C4-2B (cell line): ENCODE results near the gene ADCY1.

ENCODE experiments used
- H3K27ac ChIP-seq: fragments of 450-650 bp; 2 replicates; pipeline ENCODE4 v1.5.1; 2017
- CTCF ChIP-seq: fragments of 450-650 bp; conservative IDR thresholded peaks from 2 replicates; pipeline ENCODE4 v1.5.1; 2017; ENCODE audit warnings: mild to moderate bottlenecking
- ZFX ChIP-seq: fragments of 450-650 bp; IDR thresholded peaks from 2 replicates; pipeline ENCODE4 v1.6.1; 2017

Gene ADCY1

GRCh38 chr7:45649560-45650346 is 75.6 kb downstream of the ADCY1 start:
- no peak for TF ChIP-seq ZFX
- TF ChIP-seq CTCF, result no peak
- no peak overlapping the region for H3K27ac ChIP-seq

- H3K27ac ChIP-seq, result no peak overlapping the region
- TF ChIP-seq CTCF (no peak), ZFX (no peak)
Measured at GRCh38 chr7:45650404-45651394, 76.5 kb downstream of the ADCY1 start.

GRCh38 chr7:45651540-45651939 is 77.4 kb downstream of the ADCY1 start:
- H3K27ac ChIP-seq, result no peak overlapping the region
- TF ChIP-seq ZFX (no peak), CTCF (no peak)

- TF ChIP-seq ZFX (no peak), CTCF (no peak)
- H3K27ac ChIP-seq, result no peak overlapping the region
Measured at GRCh38 chr7:45652630-45653029, 78.5 kb downstream of the ADCY1 start.

GRCh38 chr7:45653209-45653907 is 79.2 kb downstream of the ADCY1 start:
- no peak overlapping the region for H3K27ac ChIP-seq
- TF ChIP-seq CTCF (no peak), ZFX (no peak)

GRCh38 chr7:45654341-45654740 is 80.2 kb downstream of the ADCY1 start:
- TF ChIP-seq CTCF (no peak), ZFX (no peak)
- H3K27ac ChIP-seq, result no peak overlapping the region

- H3K27ac ChIP-seq, result no peak overlapping the region
- no peak for TF ChIP-seq CTCF
- no peak for TF ChIP-seq ZFX
Measured at GRCh38 chr7:45655539-45655938, 81.4 kb downstream of the ADCY1 start.
